GM12891 (cell line): ENCODE measurements around the gene DCN.

Experiments
- PAX5 ChIP-seq: IDR thresholded peaks from 2 replicates; pipeline ENCODE4 v1.6.1; 2011; ENCODE audit warnings: low read length, moderate library complexity, mild to moderate bottlenecking; ENCODE audit not compliant: insufficient read depth, severe bottlenecking
- POLR2A ChIP-seq: IDR thresholded peaks from 2 replicates; pipeline ENCODE4 v1.6.1; 2011; ENCODE audit warnings: low read depth, low read length, control low read depth
- POLR2AphosphoS5 ChIP-seq: IDR thresholded peaks from 2 replicates; pipeline ENCODE4 v1.6.1; 2011; ENCODE audit warnings: low read depth, low read length, control low read depth
- SPI1 ChIP-seq: IDR thresholded peaks from 2 replicates; pipeline ENCODE4 v1.6.1; 2011; ENCODE audit warnings: low read depth, low read length, control low read depth
- TAF1 ChIP-seq: IDR thresholded peaks from 2 replicates; pipeline ENCODE4 v1.6.1; 2011; ENCODE audit warnings: low read depth, low read length, control low read depth

DNA sequence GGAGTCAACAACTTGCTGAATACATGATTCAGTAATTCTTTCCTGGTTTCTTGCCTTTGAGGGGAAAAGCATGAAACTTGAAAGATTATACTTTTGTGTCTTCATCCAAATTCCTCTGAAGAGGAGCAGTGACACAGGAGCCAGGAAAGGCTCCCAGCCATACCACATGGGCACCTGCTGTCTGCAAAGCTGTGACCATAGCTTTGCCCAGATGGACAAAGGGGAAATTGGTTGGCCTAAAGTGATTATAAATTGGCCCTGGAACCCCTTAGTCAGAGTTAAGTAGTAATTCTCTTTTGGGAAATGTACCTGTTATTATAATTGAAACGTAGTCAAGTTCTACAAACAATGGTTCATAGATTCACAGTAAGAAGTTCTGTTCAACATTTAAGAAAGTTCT, 44.3 kb upstream of the DCN start:
- TF ChIP-seq TAF1 (no peak), POLR2AphosphoS5 (no peak), POLR2A (no peak), SPI1 (no peak), PAX5 (no peak)
